Spleen (tissue), 11 donors: Measurements from ENCODE around the gene TBKBP1. TPM values are rescaled to one million over a fixed set of nuclear protein-coding genes. Genes with fewer than 3 reads are reported as not detected.

Experiments
- DNase-seq: peaks from one replicate; pipeline ENCODE4 v3.0.0-alpha.2; 2020
- H3K27ac ChIP-seq, 8 donors: fragments of 200-600 bp; sonication (generic) in 7 of 8; 1 replicate in 4 of 8; 2 replicates in 4 of 8; pipeline versions ENCODE4 v1.5.0 to v1.8.0; 2016 to 2021; ENCODE audit warnings: inconsistent platforms in 4 of 8, mild to moderate bottlenecking in 4 of 8, moderate library complexity in 1 of 8
- H3K27me3 ChIP-seq, 7 donors: fragments of 200-600 bp; sonication (generic) in 6 of 7; replicated peaks in 1 of 7; 1 replicate in 4 of 7; 2 replicates in 3 of 7; pipeline versions ENCODE4 v1.5.0 to v1.8.0; 2016 to 2021; ENCODE audit warnings: inconsistent platforms in 3 of 7, mild to moderate bottlenecking in 1 of 7
- H3K36me3 ChIP-seq, 6 donors: fragments of 200-600 bp; sonication (generic) in 5 of 6; 1 replicate in 4 of 6; 2 replicates in 2 of 6; pipeline versions ENCODE4 v1.5.0 to v1.8.0; 2016 to 2021; ENCODE audit warnings: inconsistent platforms in 2 of 6
- H3K4me1 ChIP-seq, 6 donors: fragments of 200-600 bp; sonication (generic) in 5 of 6; 1 replicate in 3 of 6; 2 replicates in 3 of 6; pipeline versions ENCODE4 v1.5.0 to v1.8.0; 2016 to 2021; ENCODE audit warnings: inconsistent platforms in 3 of 6
- H3K4me3 ChIP-seq, 8 donors: fragments of 200-600 bp; sonication (generic) in 7 of 8; 1 replicate in 4 of 8; 2 replicates in 4 of 8; pipeline versions ENCODE4 v1.5.0 to v1.8.0; 2016 to 2021; ENCODE audit warnings: inconsistent platforms in 4 of 8, mild to moderate bottlenecking in 4 of 8, moderate library complexity in 2 of 8
- H3K9me3 ChIP-seq, 8 donors: fragments of 200-600 bp; sonication (generic) in 7 of 8; 1 replicate in 4 of 8; 2 replicates in 4 of 8; pipeline versions ENCODE4 v1.5.0 to v1.8.0; 2016 to 2021; ENCODE audit warnings: inconsistent platforms in 4 of 8
- CTCF ChIP-seq, 11 experiments: fragments of 200-600 bp in 7 of 11; fragments of 450-650 bp in 4 of 11; sonication (generic) in 4 of 11; IDR thresholded peaks in 8 of 11; conservative IDR thresholded peaks in 3 of 11; 1 replicate in 7 of 11; 2 replicates in 4 of 11; pipeline versions ENCODE4 v1.4.0 to v1.8.0; 2016 to 2021; ENCODE audit warnings: antibody characterized with exemption in 11 of 11, inconsistent platforms in 4 of 11, mild to moderate bottlenecking in 1 of 11
- POLR2A ChIP-seq, 3 donors: fragments of 450-650 bp; IDR thresholded peaks; one replicate each; pipeline ENCODE4 v1.5.1; 2017; ENCODE audit warnings: antibody characterized with exemption in 3 of 3, mild to moderate bottlenecking in 1 of 3
- POLR2AphosphoS5 ChIP-seq, 3 donors: sonication (generic); formaldehyde crosslinking; IDR thresholded peaks; one replicate each; pipeline ENCODE4 v1.5.1; 2017; ENCODE audit warnings: antibody characterized with exemption in 3 of 3
- WGBS, 5 donors: extraction: QIAGEN DNeasy Blood & Tissue Kit in 3 of 5; methylation state at CpG; one replicate each; pipeline versions ENCODE4 v1.1.5 to v1.1.7; 2013 to 2018; 5-methylcytosine and 5-hydroxymethylcytosine counted together
- intact Hi-C: fragments of 100-400 bp; cut with DNase I; formaldehyde crosslinking; loops from one replicate; pipeline ENCODE4 v1.15.0; 2023; ENCODE audit warnings: low total_unique reads
- polyA plus RNA-seq, 3 donors: library from polyadenylated mRNA; stranded (reverse); fragments of 200-250 nt; gene quantifications; one replicate each; pipeline ENCODE4 v1.2.1, GENCODE V29; 2013
- total RNA-seq, 7 donors: library from RNA; depleted of rRNA in 3 of 7; stranded (reverse); fragments of >200 nt in 3 of 7; fragmentation: NEBNext Ultra II Directional in 4 of 7; extraction: Animal tissue kit (Norgen Biotek cat#: 25700) in 4 of 7; gene quantifications; one replicate each; pipeline versions ENCODE4 v1.1.0 to v1.2.1, GENCODE V29; 2016 to 2021
- donor health status: healthy with polysubstance abuse.
- donor health status: DM: no; HTN: no; CAD: no; lungs with moderate emphysema.
- donor health status: DM: no; HTN: no; CAD: no.
- donor health status: Bipolar disorder and iron deficiency.
- donor health status: healthy.
- donor health status: DM: no; HTN: no; CAD: no.
- donor health status: DM: yes; HTN: yes; CAD: no.

Gene TBKBP1
- total and polyA plus RNA-seq, 10 donors, result 3.8 to 28.0 (median 16.9) TPM

GRCh38 chr17:47703191-47703591, 9.2 kb downstream of the TBKBP1 start:
- 2 to 9% (median 8%) methylated on average over 15 of the region's 15 CpGs for WGBS, 5 donors
- TF ChIP-seq POLR2AphosphoS5 (IDR thresholded peaks at IDR 0.05), result peak; percentile 37 to 61 (median 56)
- TF ChIP-seq POLR2A (IDR thresholded peaks at IDR 0.05), result no peak
- no peak for TF ChIP-seq CTCF (IDR thresholded peaks at IDR 0.05 in 8 of 11, conservative IDR thresholded peaks at IDR 0.05 in 3 of 11)
- DNase-seq, result peak; percentile 90
- Histone ChIP-seq H3K9me3 (no peaks in the 10 kb centered on the region), H3K27me3 (no peaks in the 10 kb centered on the region), H3K4me3 (peak overlapping the region in 4 of 8 donors; percentile 10 to 39 (median 16)), H3K27ac (peak overlapping the region in 7 of 8 donors; percentile 54 to 85 (median 70)), H3K4me1 (peaks cover 49 to 98% (median 82%) of the 10 kb centered on the region in 6 donors), H3K36me3 (peaks cover 0 to 57% (median 9%) of the 10 kb centered on the region in 6 donors)
- intact Hi-C loops, result no loop called here

DNA sequence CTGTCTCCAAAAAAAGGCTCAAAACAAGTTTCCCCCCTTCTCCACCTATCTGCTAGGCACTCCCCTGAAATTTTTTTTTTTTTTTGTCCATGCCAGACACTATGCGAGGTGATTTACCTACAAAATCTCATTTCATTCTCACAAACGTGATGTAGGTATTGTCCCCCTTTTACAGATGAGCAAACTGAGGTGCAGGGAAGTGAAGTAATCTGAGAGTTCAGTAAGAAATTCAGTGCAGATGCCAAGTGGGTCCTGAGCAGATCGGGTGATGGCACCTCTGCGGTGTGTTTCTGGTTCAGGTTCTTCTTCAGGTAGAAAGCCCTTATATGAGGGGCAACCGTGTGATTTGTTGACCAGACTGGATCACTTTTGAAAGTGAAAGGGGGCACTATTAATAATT, 9.7 kb downstream of the TBKBP1 start:
- H3K4me1 ChIP-seq, result peaks cover 49 to 96% (median 80%) of the 10 kb centered on the region in 6 donors

GRCh38 chr17:47704116-47704515, 10.2 kb downstream of the TBKBP1 start:
- peak overlapping the region; percentile 27 to 85 (median 66) for H3K27ac ChIP-seq
- H3K9me3 ChIP-seq, result no peaks in the 10 kb centered on the region
- peaks cover 49 to 92% (median 75%) of the 10 kb centered on the region in 6 donors for H3K4me1 ChIP-seq
- WGBS, 5 donors, result 6 to 31% (median 20%) methylated on average over 14 of the region's 14 CpGs
- DNase-seq, result peak; percentile 91
- H3K36me3 ChIP-seq, result peaks cover 0 to 55% (median 10%) of the 10 kb centered on the region in 6 donors
- peak in 2 of 3 donors; percentile 55 to 62 for TF ChIP-seq POLR2AphosphoS5 (IDR thresholded peaks at IDR 0.05)
- no peak for TF ChIP-seq POLR2A (IDR thresholded peaks at IDR 0.05)
- H3K4me3 ChIP-seq, result peak overlapping the region in 1 of 8 donors; percentile 39
- intact Hi-C loops, result no loop called here
- H3K27me3 ChIP-seq, result no peaks in the 10 kb centered on the region

More for the DNA sequence above, 9.7 kb downstream of the TBKBP1 start:
- H3K36me3 ChIP-seq, result peaks cover 0 to 57% (median 9%) of the 10 kb centered on the region in 6 donors
- WGBS, 5 donors, result 57 to 66% (median 62%) methylated on average over 5 of the region's 5 CpGs
- no peak for TF ChIP-seq POLR2A (IDR thresholded peaks at IDR 0.05)
- no peak for TF ChIP-seq POLR2AphosphoS5 (IDR thresholded peaks at IDR 0.05)
- no peak for TF ChIP-seq CTCF (IDR thresholded peaks at IDR 0.05 in 8 of 11, conservative IDR thresholded peaks at IDR 0.05 in 3 of 11)
- DNase-seq, result no peak
- peak overlapping the region in 3 of 8 donors; percentile 10 to 39 (median 13) for H3K4me3 ChIP-seq
- intact Hi-C loops, result no loop called here
- H3K27me3 ChIP-seq, result no peaks in the 10 kb centered on the region
- H3K27ac ChIP-seq, result peak overlapping the region in 7 of 8 donors; percentile 54 to 85 (median 70)
- no peaks in the 10 kb centered on the region for H3K9me3 ChIP-seq

- intact Hi-C loops, result no loop called here
- H3K4me1 ChIP-seq, result peaks cover 49 to 86% (median 72%) of the 10 kb centered on the region in 6 donors
Observed at GRCh38 chr17:47704736-47705135, 10.8 kb downstream of the TBKBP1 start.

More at GRCh38 chr17:47704736-47705135, 10.8 kb downstream of the TBKBP1 start:
- H3K36me3 ChIP-seq, result peaks cover 0 to 55% (median 11%) of the 10 kb centered on the region in 6 donors
- no peaks in the 10 kb centered on the region for H3K9me3 ChIP-seq
- no peak overlapping the region for H3K4me3 ChIP-seq
- peak overlapping the region in 6 of 8 donors; percentile 54 to 85 (median 73) for H3K27ac ChIP-seq
- 48 to 73% (median 57%) methylated on average over 6 of the region's 6 CpGs for WGBS, 5 donors
- peak; percentile 57 for DNase-seq
- TF ChIP-seq CTCF (IDR thresholded peaks at IDR 0.05 in 8 of 11, conservative IDR thresholded peaks at IDR 0.05 in 3 of 11), result no peak
- TF ChIP-seq POLR2A (IDR thresholded peaks at IDR 0.05), result no peak
- no peak for TF ChIP-seq POLR2AphosphoS5 (IDR thresholded peaks at IDR 0.05)
- no peaks in the 10 kb centered on the region for H3K27me3 ChIP-seq
